Psoas muscle (tissue), 8 donors: ENCODE measurements around the gene GUF1. TPM values are rescaled to one million over a fixed set of nuclear protein-coding genes. Genes with fewer than 3 reads are reported as not detected.
A peak's percentile ranks its signal among the peaks of the same experiment; 100 is the strongest.
"Not testable (repeated sequence)": the region's sequence is repeated elsewhere in the genome, so short reads cannot be mapped to it uniquely, and the experiment has no call there.

ENCODE experiments used
- ATAC-seq, 4 donors: fragments of 200-7000 bp; cut with Tn5 transposase; one replicate each; pipeline ENCODE4 v1.9.1; 2020; ENCODE audit warnings: moderate library complexity in 3 of 4, mild to moderate bottlenecking in 2 of 4
- DNase-seq, 2 donors: peaks; one replicate each; pipeline ENCODE4 v3.0.0-alpha.2; 2020
- H3K27ac ChIP-seq: fragments of 200-600 bp; one replicate; pipeline ENCODE4 v1.8.0; 2022
- H3K27me3 ChIP-seq, 3 donors: fragments of 200-600 bp in 1 of 3; one replicate each; pipeline versions ENCODE4 v1.6.1 to v1.8.0; 2013 to 2022; ENCODE audit warnings: low read length in 2 of 3, mild to moderate bottlenecking in 2 of 3, moderate library complexity in 1 of 3; ENCODE audit not compliant: insufficient read depth in 3 of 3
- H3K36me3 ChIP-seq, 2 donors: fragments of 200-600 bp in 1 of 2; one replicate each; pipeline versions ENCODE4 v1.6.1 to v1.8.0; 2013 to 2022; ENCODE audit warnings: low read depth in 1 of 2, mild to moderate bottlenecking in 1 of 2, moderate library complexity in 1 of 2; ENCODE audit not compliant: insufficient read depth in 1 of 2
- H3K4me1 ChIP-seq: fragments of 200-600 bp; one replicate; pipeline ENCODE4 v1.8.0; 2022
- H3K4me3 ChIP-seq: fragments of 200-600 bp; one replicate; pipeline ENCODE4 v1.8.0; 2022; ENCODE audit warnings: mild to moderate bottlenecking
- H3K9me3 ChIP-seq: fragments of 200-600 bp; one replicate; pipeline ENCODE4 v1.8.0; 2022
- CTCF ChIP-seq: fragments of 200-600 bp; IDR thresholded peaks from one replicate; pipeline ENCODE4 v1.8.0; 2022; ENCODE audit warnings: antibody characterized with exemption
- WGBS, 3 donors: extraction: QIAGEN DNeasy Blood & Tissue Kit; methylation state at CpG; one replicate each; pipeline versions ENCODE4 v1.1.6 to v1.1.7; 2013; 5-methylcytosine and 5-hydroxymethylcytosine counted together
- intact Hi-C, 2 donors: fragments of 100-400 bp; cut with DNase I; formaldehyde crosslinking; loops; one replicate each; pipeline versions ENCODE4 v1.11.0 to v1.14.2; 2022
- polyA plus RNA-seq, 3 donors: library from polyadenylated mRNA; stranded (reverse); fragments of 200-250 nt; gene quantifications; one replicate each; pipeline ENCODE4 v1.2.3, GENCODE V29; 2013
- total RNA-seq, 4 donors: library from RNA; stranded (reverse); fragmentation: NEBNext Ultra II Directional in 2 of 4; extraction: Animal tissue kit (Norgen Biotek cat#: 25700) in 2 of 4; gene quantifications; one replicate each; pipeline versions ENCODE4 v1.2.1 to v1.2.4, GENCODE V29; 2021 to 2023
- donor health status: healthy with polysubstance abuse.
- donor health status: DM: no; HTN: no; CAD: no; lungs with moderate emphysema.
- donor health status: Bipolar disorder and iron deficiency.
- donor health status: healthy.
- donor health status: DM: yes; HTN: yes; CAD: no.
- donor health status: DM: no; HTN: no; CAD: no.
- donor health status: DM: no; HTN: no; CAD: no.
- donor health status: DM: yes; HTN: yes; CAD: no.

GUF1 gene
- total and polyA plus RNA-seq, 7 donors, result 17.6 to 39.8 (median 25.8) TPM

GRCh38 chr4:44725726-44726037 is 47.5 kb downstream of the GUF1 start:
- DNase-seq, result no peak
- Histone ChIP-seq H3K9me3 (no peaks in the 10 kb centered on the region), H3K4me1 (peaks cover 13% of the 10 kb centered on the region), H3K4me3 (peak overlapping the region; percentile 78), H3K27ac (peak overlapping the region; percentile 80), H3K36me3 (no peaks in the 10 kb centered on the region), H3K27me3 (no peaks in the 10 kb centered on the region)
- ATAC-seq, result peak in 3 of 4 donors; percentile 3 to 31 (median 4)
- intact Hi-C loops, result no loop called here
- no peak for TF ChIP-seq CTCF
- 0 to 2% (median 0%) methylated on average over 9 of the region's 9 CpGs for WGBS, 3 donors

- WGBS, 3 donors, result 0 to 1% (median 1%) methylated on average over 62 to 65 of the region's 65 CpGs
- peaks cover 13% of the 10 kb centered on the region for H3K4me1 ChIP-seq
- DNase-seq (peak; percentile 91 to 95), ATAC-seq (peak; percentile 95 to 99 (median 98))
- intact Hi-C loops, result no loop called here
- H3K27ac ChIP-seq, result peak within 1 kb of the TSS; percentile 80
- no peaks in the 10 kb centered on the region for H3K9me3 ChIP-seq
- H3K4me3 ChIP-seq, result peak within 1 kb of the TSS; percentile 78
- H3K36me3 ChIP-seq, result no peaks in the 10 kb centered on the region
- H3K27me3 ChIP-seq, result no peaks in the 10 kb centered on the region
- no peak for TF ChIP-seq CTCF
These were observed 48.0 kb downstream of the GUF1 start, which contains the start of gene GNPDA2 for GRCh38 chr4:44726038-44726871. Gene GNPDA2 (minus strand): TSS chr4:44726556. CDS start chr4:44722207, 4,349 bp downstream.

GRCh38 chr4:44727471-44727870 is 49.3 kb downstream of the GUF1 start:
- Histone ChIP-seq H3K4me1 (peaks cover 13% of the 10 kb centered on the region), H3K9me3 (no peaks in the 10 kb centered on the region), H3K27me3 (peaks cover 0 to 2% (median 0%) of the 10 kb centered on the region in 3 donors), H3K4me3 (peak overlapping the region; percentile 78), H3K27ac (no peak overlapping the region), H3K36me3 (no peaks in the 10 kb centered on the region)
- WGBS, 3 donors, result 79 to 91% (median 79%) methylated on average over 6 of the region's 6 CpGs
- no peak for DNase-seq
- no peak for TF ChIP-seq CTCF
- intact Hi-C loops, result no loop called here
- ATAC-seq, result no peak

- 94 to 96% (median 96%) methylated on average over 9 of the region's 9 CpGs for WGBS, 3 donors
- intact Hi-C loops, H3K27me3 ChIP-seq, ATAC-seq, H3K4me3 ChIP-seq, DNase-seq, H3K36me3 ChIP-seq, H3K27ac ChIP-seq, H3K9me3 ChIP-seq: not testable (repeated sequence)
- H3K4me1 ChIP-seq, result peaks cover 13% of the 10 kb centered on the region
These were observed 50.5 kb downstream of the GUF1 start for GRCh38 chr4:44728694-44729093.

GRCh38 chr4:44736900-44737299 is 58.7 kb downstream of the GUF1 start:
- ATAC-seq, result no peak
- H3K9me3 ChIP-seq, result no peaks in the 10 kb centered on the region
- WGBS, 3 donors, result 86 to 89% (median 87%) methylated on average over 2 of the region's 2 CpGs
- H3K27me3 ChIP-seq, result peaks cover 0 to 2% (median 2%) of the 10 kb centered on the region in 3 donors
- DNase-seq, result no peak
- no peaks in the 10 kb centered on the region for H3K4me1 ChIP-seq
- H3K27ac ChIP-seq, result no peak overlapping the region
- TF ChIP-seq CTCF, result no peak
- H3K4me3 ChIP-seq, result no peak overlapping the region
- intact Hi-C loops, result no loop called here
- no peaks in the 10 kb centered on the region for H3K36me3 ChIP-seq
